ENCODE measurements around the gene USP17L27.
"Not testable (repeated sequence)": the region's sequence is repeated elsewhere in the genome, so short reads cannot be mapped to it uniquely, and the experiment has no call there.

DNA sequence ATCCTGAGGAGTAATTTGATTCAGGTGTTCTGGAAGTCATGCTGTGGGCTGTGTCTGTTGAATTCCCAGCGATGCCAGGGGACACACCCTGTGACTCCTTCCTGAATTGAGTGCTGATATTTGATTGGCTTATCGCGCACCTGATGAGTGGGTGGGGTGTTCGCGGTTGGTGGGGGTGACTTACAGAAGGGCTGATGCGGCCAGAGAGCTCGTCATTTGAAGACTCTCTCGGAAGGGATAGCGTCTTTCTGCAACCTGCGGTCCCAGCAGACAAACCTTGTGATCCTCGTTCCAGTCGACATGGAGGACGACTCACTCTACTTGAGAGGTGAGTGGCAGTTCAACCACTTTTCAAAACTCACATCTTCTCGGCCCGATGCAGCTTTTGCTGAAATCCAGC, 4.6 kb downstream of the USP17L27 start, which contains the start of gene USP17L28:
- TF ChIP-seq, protein P1, sequence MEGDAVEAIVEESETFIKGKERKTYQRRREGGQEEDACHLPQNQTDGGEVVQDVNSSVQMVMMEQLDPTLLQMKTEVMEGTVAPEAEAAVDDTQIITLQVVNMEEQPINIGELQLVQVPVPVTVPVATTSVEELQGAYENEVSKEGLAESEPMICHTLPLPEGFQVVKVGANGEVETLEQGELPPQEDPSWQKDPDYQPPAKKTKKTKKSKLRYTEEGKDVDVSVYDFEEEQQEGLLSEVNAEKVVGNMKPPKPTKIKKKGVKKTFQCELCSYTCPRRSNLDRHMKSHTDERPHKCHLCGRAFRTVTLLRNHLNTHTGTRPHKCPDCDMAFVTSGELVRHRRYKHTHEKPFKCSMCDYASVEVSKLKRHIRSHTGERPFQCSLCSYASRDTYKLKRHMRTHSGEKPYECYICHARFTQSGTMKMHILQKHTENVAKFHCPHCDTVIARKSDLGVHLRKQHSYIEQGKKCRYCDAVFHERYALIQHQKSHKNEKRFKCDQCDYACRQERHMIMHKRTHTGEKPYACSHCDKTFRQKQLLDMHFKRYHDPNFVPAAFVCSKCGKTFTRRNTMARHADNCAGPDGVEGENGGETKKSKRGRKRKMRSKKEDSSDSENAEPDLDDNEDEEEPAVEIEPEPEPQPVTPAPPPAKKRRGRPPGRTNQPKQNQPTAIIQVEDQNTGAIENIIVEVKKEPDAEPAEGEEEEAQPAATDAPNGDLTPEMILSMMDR (conservative IDR thresholded peaks at IDR 0.05; ENCODE audit: low read depth in 2 of 2): not testable (repeated sequence)
- not testable (repeated sequence) for TF ChIP-seq EZH2 (IDR thresholded peaks at IDR 0.05; ENCODE audit: low read depth, unreplicated experiment); POLR2AphosphoS5 (IDR thresholded peaks at IDR 0.05; ENCODE audit: low read depth)
